HepG2 (cell line): ENCODE measurements around the gene PRSS48. TPM values are rescaled to one million over a fixed set of nuclear protein-coding genes. Genes with fewer than 3 reads are reported as not detected.

ENCODE experiments used
- FOXP1 ChIP-seq, 2 experiments: fragments of 450-650 bp in 1 of 2; IDR thresholded peaks; 2 replicates each; pipeline ENCODE4 v1.6.1; 2017 to 2018; ENCODE audit warnings: antibody characterized with exemption in 1 of 2
- HNF4G ChIP-seq, 2 experiments: sonication (generic) in 1 of 2; formaldehyde crosslinking in 1 of 2; IDR thresholded peaks; 2 replicates each; pipeline versions ENCODE4 v1.4.0 to v1.6.1; 2011 to 2020; ENCODE audit warnings: borderline replicate concordance in 2 of 2, low read depth in 2 of 2, mild to moderate bottlenecking in 2 of 2, low read length in 1 of 2, missing genetic modification reagents in 1 of 2, moderate library complexity in 1 of 2
- MTA3 ChIP-seq: sonication (generic); formaldehyde crosslinking; IDR thresholded peaks from 2 replicates; pipeline ENCODE4 v1.4.0; 2020; ENCODE audit warnings: missing genetic modification reagents
- ZC3H4 ChIP-seq: sonication (generic); formaldehyde crosslinking; IDR thresholded peaks from 2 replicates; pipeline ENCODE4 v1.4.0; 2020; ENCODE audit warnings: missing genetic modification reagents, borderline replicate concordance
- ZNF205 ChIP-seq: IDR thresholded peaks from 2 replicates; pipeline ENCODE4 v1.6.1; 2018; ENCODE audit warnings: missing biosample characterization, missing genetic modification reagents
- ZNF761 ChIP-seq: sonication (generic); formaldehyde crosslinking; conservative IDR thresholded peaks from 2 replicates; pipeline ENCODE4 v1.4.0; 2020; ENCODE audit warnings: mild to moderate bottlenecking, missing genetic modification reagents
- ZNF775 ChIP-seq: sonication (generic); formaldehyde crosslinking; IDR thresholded peaks from 2 replicates; pipeline ENCODE4 v1.4.0; 2020; ENCODE audit warnings: missing genetic modification reagents, mild to moderate bottlenecking, moderate library complexity, borderline replicate concordance
- polyA plus RNA-seq, 8 experiments: library from polyadenylated mRNA; depleted of rRNA in 3 of 8; stranded (reverse) in 7 of 8; unstranded in 1 of 8; fragments of >200 nt; fragmentation: Illumina TruSeq in 4 of 8; extraction: Trizol in 4 of 8; gene quantifications; 2 replicates each; pipeline versions ENCODE4 v1.2.1 to v1.2.3, GENCODE V29; 2011 to 2016; ENCODE audit warnings: low read depth in 4 of 8, missing spikeins in 1 of 8, mixed read lengths in 1 of 8; ENCODE audit not compliant: insufficient read depth in 1 of 8
- total RNA-seq, 5 experiments: library from RNA; depleted of rRNA; stranded (reverse); fragments of >200 nt; fragmentation: Illumina TruSeq; extraction: Trizol; gene quantifications; 2 replicates each; pipeline ENCODE4 v1.2.3, GENCODE V29; 2016; ENCODE audit warnings: low read depth in 1 of 5
- TF ChIP-seq, protein P1 (sequence below): sonication (generic); formaldehyde crosslinking; IDR thresholded peaks from 2 replicates; pipeline ENCODE4 v1.5.0; 2020; ENCODE audit warnings: mild to moderate bottlenecking, missing genetic modification reagents
- TF ChIP-seq, protein P2 (sequence below): sonication (generic); formaldehyde crosslinking; IDR thresholded peaks from 2 replicates; pipeline ENCODE4 v1.8.1; 2022; ENCODE audit warnings: low read depth, mild to moderate bottlenecking, missing genetic modification reagents
- TF ChIP-seq, protein P3 (sequence below): sonication (generic); formaldehyde crosslinking; IDR thresholded peaks from 2 replicates; pipeline ENCODE4 v1.4.0; 2020; ENCODE audit warnings: missing genetic modification reagents
- TF ChIP-seq, protein P4 (sequence below): sonication (generic); formaldehyde crosslinking; IDR thresholded peaks from 2 replicates; pipeline ENCODE4 v1.5.0; 2020; ENCODE audit warnings: mild to moderate bottlenecking, missing genetic modification reagents

Gene PRSS48
- total and polyA plus RNA-seq, 2 of the 13 experiments (the other 11 are each of a cell fraction or from before 2014, with no cell fraction given): not detected

DNA sequence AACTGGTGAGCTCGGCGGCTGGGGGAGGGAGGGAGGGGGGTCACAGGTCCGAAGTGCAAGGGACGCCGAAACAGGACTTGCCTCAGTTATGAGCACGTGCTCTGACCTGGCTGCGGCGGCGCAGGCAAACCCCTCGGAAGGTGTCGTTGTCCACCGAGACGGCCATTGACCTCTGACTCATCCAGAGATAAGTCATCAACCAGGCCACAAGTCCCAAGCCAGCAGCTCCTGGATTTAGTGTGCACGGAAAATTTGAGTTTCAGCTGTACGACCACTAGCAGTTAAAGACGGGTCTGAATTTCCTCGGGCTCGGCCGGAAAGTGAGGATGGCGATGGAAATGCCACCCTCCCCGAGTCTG, 47.8 kb downstream of the PRSS48 start (continued):
- TF ChIP-seq, protein P1, sequence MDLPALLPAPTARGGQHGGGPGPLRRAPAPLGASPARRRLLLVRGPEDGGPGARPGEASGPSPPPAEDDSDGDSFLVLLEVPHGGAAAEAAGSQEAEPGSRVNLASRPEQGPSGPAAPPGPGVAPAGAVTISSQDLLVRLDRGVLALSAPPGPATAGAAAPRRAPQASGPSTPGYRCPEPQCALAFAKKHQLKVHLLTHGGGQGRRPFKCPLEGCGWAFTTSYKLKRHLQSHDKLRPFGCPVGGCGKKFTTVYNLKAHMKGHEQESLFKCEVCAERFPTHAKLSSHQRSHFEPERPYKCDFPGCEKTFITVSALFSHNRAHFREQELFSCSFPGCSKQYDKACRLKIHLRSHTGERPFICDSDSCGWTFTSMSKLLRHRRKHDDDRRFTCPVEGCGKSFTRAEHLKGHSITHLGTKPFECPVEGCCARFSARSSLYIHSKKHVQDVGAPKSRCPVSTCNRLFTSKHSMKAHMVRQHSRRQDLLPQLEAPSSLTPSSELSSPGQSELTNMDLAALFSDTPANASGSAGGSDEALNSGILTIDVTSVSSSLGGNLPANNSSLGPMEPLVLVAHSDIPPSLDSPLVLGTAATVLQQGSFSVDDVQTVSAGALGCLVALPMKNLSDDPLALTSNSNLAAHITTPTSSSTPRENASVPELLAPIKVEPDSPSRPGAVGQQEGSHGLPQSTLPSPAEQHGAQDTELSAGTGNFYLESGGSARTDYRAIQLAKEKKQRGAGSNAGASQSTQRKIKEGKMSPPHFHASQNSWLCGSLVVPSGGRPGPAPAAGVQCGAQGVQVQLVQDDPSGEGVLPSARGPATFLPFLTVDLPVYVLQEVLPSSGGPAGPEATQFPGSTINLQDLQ (CRISPR knock-in tag): peak; percentile 35; the same call in 1 of the 2 replicates
- TF ChIP-seq, protein P2, sequence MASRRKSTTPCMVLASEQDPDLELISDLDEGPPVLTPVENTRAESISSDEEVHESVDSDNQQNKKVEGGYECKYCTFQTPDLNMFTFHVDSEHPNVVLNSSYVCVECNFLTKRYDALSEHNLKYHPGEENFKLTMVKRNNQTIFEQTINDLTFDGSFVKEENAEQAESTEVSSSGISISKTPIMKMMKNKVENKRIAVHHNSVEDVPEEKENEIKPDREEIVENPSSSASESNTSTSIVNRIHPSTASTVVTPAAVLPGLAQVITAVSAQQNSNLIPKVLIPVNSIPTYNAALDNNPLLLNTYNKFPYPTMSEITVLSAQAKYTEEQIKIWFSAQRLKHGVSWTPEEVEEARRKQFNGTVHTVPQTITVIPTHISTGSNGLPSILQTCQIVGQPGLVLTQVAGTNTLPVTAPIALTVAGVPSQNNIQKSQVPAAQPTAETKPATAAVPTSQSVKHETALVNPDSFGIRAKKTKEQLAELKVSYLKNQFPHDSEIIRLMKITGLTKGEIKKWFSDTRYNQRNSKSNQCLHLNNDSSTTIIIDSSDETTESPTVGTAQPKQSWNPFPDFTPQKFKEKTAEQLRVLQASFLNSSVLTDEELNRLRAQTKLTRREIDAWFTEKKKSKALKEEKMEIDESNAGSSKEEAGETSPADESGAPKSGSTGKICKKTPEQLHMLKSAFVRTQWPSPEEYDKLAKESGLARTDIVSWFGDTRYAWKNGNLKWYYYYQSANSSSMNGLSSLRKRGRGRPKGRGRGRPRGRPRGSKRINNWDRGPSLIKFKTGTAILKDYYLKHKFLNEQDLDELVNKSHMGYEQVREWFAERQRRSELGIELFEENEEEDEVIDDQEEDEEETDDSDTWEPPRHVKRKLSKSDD: peak; percentile 66
- TF ChIP-seq ZNF761 (CRISPR knock-in tag): no peak; the same call in 1 of the 2 replicates
- TF ChIP-seq ZNF775 (CRISPR knock-in tag): no peak
- TF ChIP-seq, protein P3, sequence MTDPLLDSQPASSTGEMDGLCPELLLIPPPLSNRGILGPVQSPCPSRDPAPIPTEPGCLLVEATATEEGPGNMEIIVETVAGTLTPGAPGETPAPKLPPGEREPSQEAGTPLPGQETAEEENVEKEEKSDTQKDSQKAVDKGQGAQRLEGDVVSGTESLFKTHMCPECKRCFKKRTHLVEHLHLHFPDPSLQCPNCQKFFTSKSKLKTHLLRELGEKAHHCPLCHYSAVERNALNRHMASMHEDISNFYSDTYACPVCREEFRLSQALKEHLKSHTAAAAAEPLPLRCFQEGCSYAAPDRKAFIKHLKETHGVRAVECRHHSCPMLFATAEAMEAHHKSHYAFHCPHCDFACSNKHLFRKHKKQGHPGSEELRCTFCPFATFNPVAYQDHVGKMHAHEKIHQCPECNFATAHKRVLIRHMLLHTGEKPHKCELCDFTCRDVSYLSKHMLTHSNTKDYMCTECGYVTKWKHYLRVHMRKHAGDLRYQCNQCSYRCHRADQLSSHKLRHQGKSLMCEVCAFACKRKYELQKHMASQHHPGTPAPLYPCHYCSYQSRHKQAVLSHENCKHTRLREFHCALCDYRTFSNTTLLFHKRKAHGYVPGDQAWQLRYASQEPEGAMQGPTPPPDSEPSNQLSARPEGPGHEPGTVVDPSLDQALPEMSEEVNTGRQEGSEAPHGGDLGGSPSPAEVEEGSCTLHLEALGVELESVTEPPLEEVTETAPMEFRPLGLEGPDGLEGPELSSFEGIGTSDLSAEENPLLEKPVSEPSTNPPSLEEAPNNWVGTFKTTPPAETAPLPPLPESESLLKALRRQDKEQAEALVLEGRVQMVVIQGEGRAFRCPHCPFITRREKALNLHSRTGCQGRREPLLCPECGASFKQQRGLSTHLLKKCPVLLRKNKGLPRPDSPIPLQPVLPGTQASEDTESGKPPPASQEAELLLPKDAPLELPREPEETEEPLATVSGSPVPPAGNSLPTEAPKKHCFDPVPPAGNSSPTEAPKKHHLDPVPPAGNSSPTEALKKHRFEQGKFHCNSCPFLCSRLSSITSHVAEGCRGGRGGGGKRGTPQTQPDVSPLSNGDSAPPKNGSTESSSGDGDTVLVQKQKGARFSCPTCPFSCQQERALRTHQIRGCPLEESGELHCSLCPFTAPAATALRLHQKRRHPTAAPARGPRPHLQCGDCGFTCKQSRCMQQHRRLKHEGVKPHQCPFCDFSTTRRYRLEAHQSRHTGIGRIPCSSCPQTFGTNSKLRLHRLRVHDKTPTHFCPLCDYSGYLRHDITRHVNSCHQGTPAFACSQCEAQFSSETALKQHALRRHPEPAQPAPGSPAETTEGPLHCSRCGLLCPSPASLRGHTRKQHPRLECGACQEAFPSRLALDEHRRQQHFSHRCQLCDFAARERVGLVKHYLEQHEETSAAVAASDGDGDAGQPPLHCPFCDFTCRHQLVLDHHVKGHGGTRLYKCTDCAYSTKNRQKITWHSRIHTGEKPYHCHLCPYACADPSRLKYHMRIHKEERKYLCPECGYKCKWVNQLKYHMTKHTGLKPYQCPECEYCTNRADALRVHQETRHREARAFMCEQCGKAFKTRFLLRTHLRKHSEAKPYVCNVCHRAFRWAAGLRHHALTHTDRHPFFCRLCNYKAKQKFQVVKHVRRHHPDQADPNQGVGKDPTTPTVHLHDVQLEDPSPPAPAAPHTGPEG (CRISPR knock-in tag): no peak
- peak; percentile 87; the same call in 1 of the 2 replicates for TF ChIP-seq HNF4G (IDR thresholded peaks at IDR 0.05; ENCODE audit: borderline replicate concordance, low read depth, low read length)
- TF ChIP-seq HNF4G (CRISPR knock-in tag; IDR thresholded peaks at IDR 0.05; ENCODE audit: borderline replicate concordance, low read depth): peak; percentile 87
- TF ChIP-seq MTA3: no peak
- TF ChIP-seq, protein P4, sequence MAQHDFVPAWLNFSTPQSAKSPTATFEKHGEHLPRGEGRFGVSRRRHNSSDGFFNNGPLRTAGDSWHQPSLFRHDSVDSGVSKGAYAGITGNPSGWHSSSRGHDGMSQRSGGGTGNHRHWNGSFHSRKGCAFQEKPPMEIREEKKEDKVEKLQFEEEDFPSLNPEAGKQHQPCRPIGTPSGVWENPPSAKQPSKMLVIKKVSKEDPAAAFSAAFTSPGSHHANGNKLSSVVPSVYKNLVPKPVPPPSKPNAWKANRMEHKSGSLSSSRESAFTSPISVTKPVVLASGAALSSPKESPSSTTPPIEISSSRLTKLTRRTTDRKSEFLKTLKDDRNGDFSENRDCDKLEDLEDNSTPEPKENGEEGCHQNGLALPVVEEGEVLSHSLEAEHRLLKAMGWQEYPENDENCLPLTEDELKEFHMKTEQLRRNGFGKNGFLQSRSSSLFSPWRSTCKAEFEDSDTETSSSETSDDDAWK (CRISPR knock-in tag): no peak
- no peak for TF ChIP-seq FOXP1 (IDR thresholded peaks at IDR 0.05)
- peak; percentile 81 for TF ChIP-seq FOXP1 (CRISPR knock-in tag; IDR thresholded peaks at IDR 0.05)
- TF ChIP-seq ZC3H4 (CRISPR knock-in tag): peak; percentile 69; the same call in 1 of the 2 replicates
- no peak; the same call in 1 of the 2 replicates for TF ChIP-seq ZNF205 (CRISPR knock-in tag)
